Measurements from ENCODE around the gene SHROOM2.

- TF ChIP-seq, protein P1, sequence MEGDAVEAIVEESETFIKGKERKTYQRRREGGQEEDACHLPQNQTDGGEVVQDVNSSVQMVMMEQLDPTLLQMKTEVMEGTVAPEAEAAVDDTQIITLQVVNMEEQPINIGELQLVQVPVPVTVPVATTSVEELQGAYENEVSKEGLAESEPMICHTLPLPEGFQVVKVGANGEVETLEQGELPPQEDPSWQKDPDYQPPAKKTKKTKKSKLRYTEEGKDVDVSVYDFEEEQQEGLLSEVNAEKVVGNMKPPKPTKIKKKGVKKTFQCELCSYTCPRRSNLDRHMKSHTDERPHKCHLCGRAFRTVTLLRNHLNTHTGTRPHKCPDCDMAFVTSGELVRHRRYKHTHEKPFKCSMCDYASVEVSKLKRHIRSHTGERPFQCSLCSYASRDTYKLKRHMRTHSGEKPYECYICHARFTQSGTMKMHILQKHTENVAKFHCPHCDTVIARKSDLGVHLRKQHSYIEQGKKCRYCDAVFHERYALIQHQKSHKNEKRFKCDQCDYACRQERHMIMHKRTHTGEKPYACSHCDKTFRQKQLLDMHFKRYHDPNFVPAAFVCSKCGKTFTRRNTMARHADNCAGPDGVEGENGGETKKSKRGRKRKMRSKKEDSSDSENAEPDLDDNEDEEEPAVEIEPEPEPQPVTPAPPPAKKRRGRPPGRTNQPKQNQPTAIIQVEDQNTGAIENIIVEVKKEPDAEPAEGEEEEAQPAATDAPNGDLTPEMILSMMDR (IDR thresholded peaks at IDR 0.05 in 2 of 3, conservative IDR thresholded peaks at IDR 0.05 in 1 of 3; ENCODE audit: borderline replicate concordance in 1 of 3, insufficient read depth in 1 of 3, low read depth in 2 of 3, low read length in 2 of 3) = no peak
- no peak for TF ChIP-seq POLR2AphosphoS5 (IDR thresholded peaks at IDR 0.05; ENCODE audit: low read depth, low read length)
- no peak for TF ChIP-seq EZH2phosphoT487 (IDR thresholded peaks at IDR 0.05; ENCODE audit: borderline replicate concordance)
- no peak for TF ChIP-seq EZH2 (IDR thresholded peaks at IDR 0.05)
- no peak for TF ChIP-seq ATF3 (IDR thresholded peaks at IDR 0.05)
- TF ChIP-seq TCF7L2 (IDR thresholded peaks at IDR 0.05; ENCODE audit: borderline replicate concordance, extremely low read depth, insufficient read depth, insufficient read length) = no peak
- TF ChIP-seq CEBPB (IDR thresholded peaks at IDR 0.05; ENCODE audit: low read depth) = no peak
- TF ChIP-seq ZNF274 (IDR thresholded peaks at IDR 0.05; ENCODE audit: low read depth, low read length) = no peak
- TF ChIP-seq RAD21 (IDR thresholded peaks at IDR 0.05; ENCODE audit: low read depth) = no peak
- TF ChIP-seq POLR2A (IDR thresholded peaks at IDR 0.05; ENCODE audit: borderline replicate concordance, extremely low read depth, insufficient read depth, insufficient read length) = no peak
- TF ChIP-seq EGR1 (IDR thresholded peaks at IDR 0.05; ENCODE audit: low read depth) = no peak
Measured at GRCh38 chrX:9855561-9856283, 69.5 kb downstream of the SHROOM2 start.

Data from HCT116 (cell line).